GM18502 (cell line): ENCODE results near the gene HABP2.
A peak's percentile ranks its signal among the peaks of the same experiment; 100 is the strongest.

ENCODE experiments used
- ATAC-seq: cut with Tn5 transposase; IDR thresholded peaks from one replicate; pipeline ENCODE4 v1.9.1; 2021; ENCODE audit warnings: mild to moderate bottlenecking; ENCODE audit not compliant: unreplicated experiment, poor library complexity

The HABP2 gene

DNA sequence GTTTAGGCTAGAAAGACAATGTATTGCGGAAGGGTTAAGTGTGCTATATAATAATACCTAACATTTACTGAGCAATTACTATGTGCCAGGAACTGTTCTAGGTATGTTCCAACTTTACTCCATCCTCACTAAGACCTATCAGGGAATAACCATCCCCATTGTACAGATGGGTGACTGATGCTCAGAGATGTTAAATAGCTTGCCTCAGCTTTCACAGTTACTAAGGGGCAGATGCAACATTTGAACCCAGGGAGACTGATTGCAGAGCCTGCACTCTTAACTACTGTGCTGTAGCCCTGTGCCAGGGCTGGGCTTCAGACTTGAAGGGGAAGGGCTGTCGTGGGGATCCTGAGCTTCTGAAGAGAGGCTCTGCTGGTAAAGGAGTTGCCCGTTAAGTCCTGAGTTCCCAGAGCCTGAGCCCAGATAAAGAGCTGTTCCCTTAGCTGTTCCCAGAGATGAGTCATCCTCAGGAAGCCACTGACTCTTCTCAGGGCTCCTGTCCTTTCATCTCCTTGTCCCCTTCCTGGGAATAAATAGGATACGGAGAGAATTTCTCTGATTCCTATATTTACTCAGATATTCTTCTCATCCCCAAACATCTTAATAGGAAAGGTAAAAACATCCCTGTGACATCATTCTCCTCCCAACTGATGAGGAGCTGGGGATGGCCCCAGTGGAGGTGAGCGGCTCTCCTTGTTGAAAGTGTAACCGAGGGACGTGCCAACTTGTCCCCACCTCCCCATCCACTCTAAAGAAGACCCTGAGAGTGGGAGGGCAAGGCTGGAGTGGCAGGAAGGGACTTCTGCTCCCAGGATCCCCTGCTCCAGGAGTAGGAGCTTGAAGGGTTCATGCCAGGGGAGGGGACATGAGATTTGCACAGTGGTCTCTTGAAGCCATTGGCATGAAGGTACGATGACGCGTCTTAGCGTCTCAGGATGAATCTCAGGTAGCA lies 28.0 kb upstream of the HABP2 start:
- ATAC-seq = no peak

DNA sequence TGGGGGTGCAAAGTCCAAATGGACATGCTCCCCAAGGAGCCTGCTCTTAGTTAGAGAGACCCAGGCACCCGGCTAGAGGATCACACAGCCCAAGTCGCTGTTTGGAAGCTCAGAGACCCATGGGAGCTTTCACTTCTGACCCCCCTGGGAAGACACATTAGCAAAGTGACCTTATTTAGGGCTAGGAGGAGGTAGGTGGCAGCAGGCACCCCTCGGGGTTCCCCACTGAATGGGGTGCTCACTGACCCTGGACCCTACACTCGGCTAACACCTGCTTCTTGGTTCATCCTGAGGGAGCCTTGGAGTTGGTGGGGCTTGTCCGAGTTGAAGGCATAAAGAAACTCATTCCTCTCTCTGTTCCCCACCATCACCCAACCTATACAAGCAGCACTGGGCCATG lies 27.1 kb upstream of the HABP2 start:
- no peak for ATAC-seq

DNA sequence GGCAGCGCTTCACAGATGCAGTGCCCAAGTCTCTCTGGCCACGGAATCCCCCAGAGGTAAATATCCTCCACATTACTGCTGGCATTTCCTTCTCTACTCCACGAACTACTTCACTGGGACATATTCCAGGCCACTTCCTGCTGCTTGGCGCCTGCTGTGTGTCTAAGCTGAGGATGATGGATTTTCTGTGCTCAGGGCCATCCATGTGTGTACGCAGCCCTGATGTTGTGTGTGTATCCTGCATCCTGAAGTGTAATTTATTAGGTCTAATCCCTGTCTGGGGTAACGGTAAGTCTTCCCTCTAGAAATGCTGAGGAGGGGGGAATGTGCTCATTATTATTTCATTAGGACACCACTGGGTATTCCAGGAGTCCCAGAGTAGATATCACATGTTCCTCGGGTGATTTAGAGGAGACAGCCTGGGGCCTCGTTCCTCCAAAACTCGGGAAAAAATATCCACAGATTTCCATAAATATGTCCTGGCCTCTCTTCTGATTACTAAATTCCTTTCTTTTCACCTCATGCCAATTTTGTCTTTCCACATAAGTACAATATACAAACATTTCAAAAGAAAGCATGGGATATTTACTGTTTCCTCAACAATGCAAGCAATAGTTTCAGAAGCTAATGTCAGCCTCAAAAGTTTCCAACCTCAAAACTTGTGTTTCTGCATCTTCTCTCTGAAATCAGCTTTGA lies 25.5 kb upstream of the HABP2 start:
- ATAC-seq = no peak

- no peak for ATAC-seq
Measured at GRCh38 chr10:113528876-113529275, 24.0 kb upstream of the HABP2 start.

DNA sequence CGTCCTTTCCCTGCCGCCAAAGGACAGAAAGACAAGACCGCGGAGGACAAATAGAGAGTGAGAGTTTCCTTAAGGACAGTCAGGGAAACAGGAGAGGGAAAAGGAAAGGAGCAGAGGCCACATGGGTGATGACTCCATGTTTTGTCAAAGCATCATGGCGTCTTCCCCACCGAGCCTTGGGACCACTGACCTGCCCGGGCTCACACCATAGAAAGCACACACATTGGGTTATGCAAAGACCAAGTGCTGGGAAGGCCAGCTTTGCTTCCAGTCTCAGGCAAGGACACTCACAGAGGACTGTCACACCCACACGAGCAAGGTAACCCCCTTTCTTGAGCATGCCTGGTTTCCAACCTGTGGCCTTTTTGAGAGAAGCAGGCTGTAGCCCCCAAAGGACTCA lies 23.3 kb upstream of the HABP2 start:
- no peak for ATAC-seq

GRCh38 chr10:113530476-113530875 lies 22.4 kb upstream of the HABP2 start:
- ATAC-seq = no peak

- no peak for ATAC-seq
Measured at GRCh38 chr10:113532724-113533123, 20.1 kb upstream of the HABP2 start.

GRCh38 chr10:113533801-113534200 lies 19.1 kb upstream of the HABP2 start:
- no peak for ATAC-seq

GRCh38 chr10:113534423-113534822 lies 18.4 kb upstream of the HABP2 start:
- no peak for ATAC-seq

GRCh38 chr10:113537672-113538071 lies 15.2 kb upstream of the HABP2 start:
- ATAC-seq = no peak

DNA sequence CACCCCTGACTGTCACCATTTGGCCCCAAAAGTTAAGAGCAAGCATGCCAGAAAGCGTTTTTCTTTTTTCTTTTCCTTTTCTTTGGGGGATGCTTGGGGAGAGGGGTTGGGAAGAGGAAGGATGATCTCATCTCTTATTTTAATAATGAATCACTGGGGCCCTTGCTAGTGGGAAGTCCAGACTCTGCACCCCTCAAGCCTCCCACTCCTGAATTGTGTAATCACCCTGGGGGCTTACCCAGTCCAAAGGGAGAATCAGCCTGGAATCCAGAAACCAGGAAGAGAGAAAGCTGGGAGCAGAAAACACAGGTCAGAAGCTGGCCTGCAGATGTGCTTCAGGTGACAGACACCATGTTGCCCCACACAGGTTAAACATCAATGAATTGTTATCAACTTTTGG lies 14.7 kb upstream of the HABP2 start:
- no peak for ATAC-seq

GRCh38 chr10:113539789-113540188 lies 13.1 kb upstream of the HABP2 start:
- ATAC-seq = no peak

DNA sequence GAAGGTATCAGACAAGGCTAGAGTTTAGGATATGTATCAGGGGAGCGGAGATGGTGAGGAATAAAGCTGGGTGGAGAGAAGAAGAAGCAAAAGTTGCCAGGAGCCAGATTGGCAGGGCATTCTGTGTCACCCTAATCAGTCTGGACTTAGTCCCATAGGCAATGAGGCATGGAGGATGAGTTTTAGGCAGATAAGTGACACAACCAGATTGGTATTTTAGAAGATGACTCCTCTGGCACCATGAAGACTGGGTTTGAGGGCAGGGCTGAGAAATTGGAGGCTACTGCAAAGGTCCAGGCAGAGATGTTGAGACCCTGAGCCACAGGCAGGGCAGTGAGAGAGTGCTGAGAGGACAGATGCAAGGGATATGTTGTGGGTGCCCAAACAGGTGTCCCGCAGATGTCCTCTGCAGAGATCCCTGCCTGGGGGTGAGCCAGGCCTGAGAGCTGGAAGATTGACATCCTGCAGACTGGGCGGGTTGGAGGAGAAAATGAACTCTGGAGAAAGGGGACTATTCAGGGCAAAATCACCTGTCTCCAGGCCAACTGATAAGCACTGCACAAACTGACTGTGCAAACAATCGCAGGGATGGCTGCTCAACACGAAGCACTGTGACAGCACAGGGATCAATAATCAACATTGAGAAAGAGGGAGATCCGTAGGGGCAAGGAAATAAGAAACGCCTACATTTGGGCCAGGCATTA lies 11.9 kb upstream of the HABP2 start:
- no peak for ATAC-seq

DNA sequence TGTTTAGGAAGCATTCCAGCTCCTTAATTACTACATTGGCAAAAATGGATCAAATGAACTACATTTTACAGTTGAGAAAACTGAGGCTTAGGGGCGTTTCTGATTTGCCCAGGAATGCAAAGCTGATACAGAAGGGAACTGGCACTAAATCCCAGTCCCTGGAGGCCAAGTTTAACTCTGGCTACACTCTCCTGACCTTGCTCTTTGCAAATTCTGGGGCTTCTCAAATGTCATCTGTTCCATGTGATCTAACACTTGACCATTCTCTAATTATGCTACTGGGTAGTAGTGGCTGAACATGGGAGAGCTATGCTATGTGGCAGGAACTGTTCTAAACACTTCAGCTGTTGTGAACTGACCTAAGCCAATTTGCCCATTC lies 11.3 kb upstream of the HABP2 start:
- ATAC-seq = no peak

GRCh38 chr10:113543107-113543955 lies 9.5 kb upstream of the HABP2 start:
- no peak for ATAC-seq

DNA sequence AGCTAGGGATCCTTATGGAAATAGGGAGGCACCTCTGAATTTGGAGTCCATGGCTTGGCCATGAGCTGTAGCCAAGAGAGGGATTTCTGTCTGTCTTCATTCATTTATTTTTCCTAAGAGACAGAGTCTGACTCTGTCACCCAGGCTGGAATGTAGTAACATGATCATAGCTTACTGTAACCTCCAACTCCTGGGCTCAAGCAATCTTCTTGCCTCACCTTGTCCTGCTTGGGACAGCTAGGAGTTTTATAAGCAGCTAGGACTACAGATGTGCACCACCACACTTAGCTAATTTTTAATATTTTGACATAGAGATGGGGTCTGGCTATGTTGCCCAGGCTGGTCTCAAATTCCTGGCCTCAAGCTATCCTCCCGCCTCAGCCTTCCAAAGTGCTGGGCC lies 8.5 kb upstream of the HABP2 start:
- no peak for ATAC-seq

GRCh38 chr10:113547426-113547825 lies 5.4 kb upstream of the HABP2 start:
- no peak for ATAC-seq

DNA sequence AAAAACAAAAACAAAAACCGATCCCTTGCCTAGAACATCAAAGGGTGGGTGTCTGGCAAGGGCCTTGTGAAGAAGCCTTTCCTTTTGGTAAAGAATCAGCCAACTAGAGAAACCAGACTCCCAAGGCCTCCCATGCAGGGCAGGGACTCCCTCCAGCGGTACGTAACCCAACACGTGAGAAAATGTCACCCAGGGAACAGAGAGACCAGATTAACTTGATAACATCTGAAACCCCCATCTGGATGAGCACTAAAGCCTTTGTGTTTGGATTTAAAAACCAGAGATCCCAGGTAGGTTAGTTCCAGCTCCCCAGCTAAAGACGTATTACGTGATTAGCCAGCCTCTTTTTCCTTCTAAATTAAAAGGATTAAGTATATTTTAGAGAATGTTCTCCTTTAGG lies 3.0 kb upstream of the HABP2 start:
- ATAC-seq = no peak

- ATAC-seq = peak; percentile 65
Measured at GRCh38 chr10:113550365-113550764, 2.5 kb upstream of the HABP2 start.

DNA sequence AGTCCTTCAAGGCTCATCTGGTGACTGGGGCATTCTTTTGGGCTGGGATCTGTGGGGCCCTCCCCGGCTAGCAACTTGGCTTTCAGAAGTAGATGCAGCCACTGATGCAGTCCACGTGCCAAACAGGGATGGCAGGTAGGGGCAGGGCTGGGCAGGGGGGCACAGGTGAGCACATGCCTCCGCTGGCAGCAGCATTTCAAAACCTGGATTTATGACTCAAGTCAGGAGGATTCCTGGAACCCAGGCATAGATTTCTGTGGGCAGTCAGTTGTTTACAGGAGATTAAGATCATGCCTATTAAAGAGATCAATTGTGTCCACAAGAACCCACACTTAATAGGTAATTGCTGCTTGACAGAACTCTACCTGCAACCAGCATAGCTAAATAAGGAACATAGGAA lies 839 bp upstream of the HABP2 start:
- no peak for ATAC-seq
